Parathyroid adenoma (tissue), 2 donors: Measurements from ENCODE around the gene ZNF239.
"Not testable (repeated sequence)": the region's sequence is repeated elsewhere in the genome, so short reads cannot be mapped to it uniquely, and the experiment has no call there.

ENCODE experiments used
- H2AFZ ChIP-seq: fragments of 300-600 bp; sonication (generic); one replicate; pipeline ENCODE4 v1.7.0; 2017; ENCODE audit warnings: antibody characterized with exemption, mild to moderate bottlenecking
- H3K27ac ChIP-seq: fragments of 300-600 bp; sonication (generic); one replicate; pipeline ENCODE4 v1.7.0; 2017
- H3K27me3 ChIP-seq: fragments of 300-600 bp; sonication (generic); one replicate; pipeline ENCODE4 v1.7.0; 2017; ENCODE audit warnings: low read length; ENCODE audit not compliant: control insufficient read depth, insufficient read depth
- H3K36me3 ChIP-seq: fragments of 300-600 bp; sonication (generic); one replicate; pipeline ENCODE4 v1.7.0; 2017; ENCODE audit warnings: low read length; ENCODE audit not compliant: control insufficient read depth, insufficient read depth
- H3K4me1 ChIP-seq: fragments of 300-600 bp; sonication (generic); one replicate; pipeline ENCODE4 v1.7.0; 2017; ENCODE audit warnings: control low read depth
- H3K4me2 ChIP-seq: fragments of 300-600 bp; sonication (generic); one replicate; pipeline ENCODE4 v1.7.0; 2017; ENCODE audit warnings: low read length
- H3K4me3 ChIP-seq: fragments of 300-600 bp; sonication (generic); one replicate; pipeline ENCODE4 v1.7.0; 2017; ENCODE audit warnings: low read depth, low read length
- H3K79me2 ChIP-seq: fragments of 300-600 bp; sonication (generic); one replicate; pipeline ENCODE4 v1.7.0; 2017; ENCODE audit warnings: control low read depth
- H3K9ac ChIP-seq: fragments of 300-600 bp; sonication (generic); one replicate; pipeline ENCODE4 v1.7.0; 2017; ENCODE audit warnings: mild to moderate bottlenecking
- H3K9me3 ChIP-seq: fragments of 300-600 bp; sonication (generic); one replicate; pipeline ENCODE4 v1.7.0; 2017; ENCODE audit warnings: low read length; ENCODE audit not compliant: control insufficient read depth
- TF ChIP-seq, protein P1 (sequence below): fragments of 300-600 bp; sonication (generic); IDR thresholded peaks from one replicate; pipeline ENCODE4 v1.7.0; 2017; ENCODE audit warnings: antibody characterized with exemption, mild to moderate bottlenecking
- donor health status: primary hyperparathyroidism.

Gene ZNF239

DNA sequence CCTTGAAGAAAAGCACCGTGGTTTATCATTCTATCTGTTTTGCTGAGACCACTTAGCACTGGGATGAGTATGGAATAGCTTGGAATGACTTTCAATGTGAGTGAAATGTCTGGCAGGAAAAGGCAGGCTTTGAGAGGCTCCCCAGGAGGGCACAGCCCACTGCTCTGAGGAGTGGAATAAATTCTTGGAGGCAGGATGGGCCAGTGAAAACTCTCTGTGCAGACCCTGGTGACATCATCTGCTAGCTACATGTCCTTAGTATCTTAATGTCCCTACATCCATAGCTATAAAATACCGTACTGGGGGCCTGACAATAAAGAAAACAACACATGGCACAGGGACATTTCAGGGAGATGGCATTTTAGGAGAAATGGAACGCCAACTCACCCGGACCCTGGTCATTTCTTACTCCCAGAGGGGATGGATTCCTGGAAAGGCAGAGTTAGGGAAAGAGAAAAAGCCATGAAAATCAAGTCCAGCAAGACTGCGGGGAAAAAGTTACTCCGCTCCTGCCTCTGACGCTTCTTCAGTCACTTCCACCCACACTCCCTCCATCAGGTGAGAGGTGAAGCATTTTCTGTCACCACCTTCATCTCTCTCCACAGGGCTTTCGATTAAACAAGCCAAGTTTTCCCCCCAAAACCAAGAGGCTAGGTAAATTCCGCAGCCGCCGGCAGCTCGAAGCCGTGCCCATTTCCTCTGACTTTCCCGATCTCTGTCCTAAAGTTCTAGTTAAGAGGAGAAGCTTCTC is 991 bp downstream of the ZNF239 start:
- H3K79me2 ChIP-seq: no peaks in the 10 kb centered on the region
- H3K4me1 ChIP-seq: peaks cover 3% of the 10 kb centered on the region
- H3K36me3 ChIP-seq: no peaks in the 10 kb centered on the region
- H3K27me3 ChIP-seq: no peaks in the 10 kb centered on the region
- TF ChIP-seq, protein P1, sequence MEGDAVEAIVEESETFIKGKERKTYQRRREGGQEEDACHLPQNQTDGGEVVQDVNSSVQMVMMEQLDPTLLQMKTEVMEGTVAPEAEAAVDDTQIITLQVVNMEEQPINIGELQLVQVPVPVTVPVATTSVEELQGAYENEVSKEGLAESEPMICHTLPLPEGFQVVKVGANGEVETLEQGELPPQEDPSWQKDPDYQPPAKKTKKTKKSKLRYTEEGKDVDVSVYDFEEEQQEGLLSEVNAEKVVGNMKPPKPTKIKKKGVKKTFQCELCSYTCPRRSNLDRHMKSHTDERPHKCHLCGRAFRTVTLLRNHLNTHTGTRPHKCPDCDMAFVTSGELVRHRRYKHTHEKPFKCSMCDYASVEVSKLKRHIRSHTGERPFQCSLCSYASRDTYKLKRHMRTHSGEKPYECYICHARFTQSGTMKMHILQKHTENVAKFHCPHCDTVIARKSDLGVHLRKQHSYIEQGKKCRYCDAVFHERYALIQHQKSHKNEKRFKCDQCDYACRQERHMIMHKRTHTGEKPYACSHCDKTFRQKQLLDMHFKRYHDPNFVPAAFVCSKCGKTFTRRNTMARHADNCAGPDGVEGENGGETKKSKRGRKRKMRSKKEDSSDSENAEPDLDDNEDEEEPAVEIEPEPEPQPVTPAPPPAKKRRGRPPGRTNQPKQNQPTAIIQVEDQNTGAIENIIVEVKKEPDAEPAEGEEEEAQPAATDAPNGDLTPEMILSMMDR: no peak
- no peak overlapping the region for H3K9ac ChIP-seq
- peak overlapping the region; percentile 54 for H3K4me3 ChIP-seq
- H2AFZ ChIP-seq: peak overlapping the region; percentile 93
- no peaks in the 10 kb centered on the region for H3K9me3 ChIP-seq
- H3K4me2 ChIP-seq: peak overlapping the region; percentile 61
- no peak overlapping the region for H3K27ac ChIP-seq

DNA sequence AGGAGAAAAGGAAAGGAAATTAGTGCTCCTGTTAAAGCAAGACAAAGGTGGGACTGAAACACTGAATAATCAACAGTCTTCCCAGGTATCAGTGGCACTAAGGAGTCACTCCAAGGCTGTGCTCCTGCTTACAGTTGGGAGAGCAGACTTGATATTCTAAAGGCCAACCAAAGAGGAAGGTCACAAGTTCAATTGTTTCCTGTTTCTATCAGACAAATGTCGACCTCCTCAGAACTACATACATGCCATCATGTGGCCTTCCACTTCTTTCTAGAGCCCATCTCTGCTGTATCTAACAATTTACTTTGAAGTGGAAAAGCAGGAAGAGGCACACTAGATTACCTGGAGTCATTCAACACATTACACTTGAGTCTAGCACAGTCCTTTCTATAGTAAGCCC is 3.4 kb downstream of the ZNF239 start:
- Histone ChIP-seq H2AFZ (no peak overlapping the region), H3K27ac (no peak overlapping the region), H3K36me3 (no peaks in the 10 kb centered on the region), H3K4me3 (no peak overlapping the region), H3K27me3 (no peaks in the 10 kb centered on the region), H3K4me2 (no peak overlapping the region), H3K9ac (no peak overlapping the region), H3K4me1 (peaks cover 14% of the 10 kb centered on the region), H3K79me2 (no peaks in the 10 kb centered on the region), H3K9me3 (no peaks in the 10 kb centered on the region)
- TF ChIP-seq, protein P1: no peak

DNA sequence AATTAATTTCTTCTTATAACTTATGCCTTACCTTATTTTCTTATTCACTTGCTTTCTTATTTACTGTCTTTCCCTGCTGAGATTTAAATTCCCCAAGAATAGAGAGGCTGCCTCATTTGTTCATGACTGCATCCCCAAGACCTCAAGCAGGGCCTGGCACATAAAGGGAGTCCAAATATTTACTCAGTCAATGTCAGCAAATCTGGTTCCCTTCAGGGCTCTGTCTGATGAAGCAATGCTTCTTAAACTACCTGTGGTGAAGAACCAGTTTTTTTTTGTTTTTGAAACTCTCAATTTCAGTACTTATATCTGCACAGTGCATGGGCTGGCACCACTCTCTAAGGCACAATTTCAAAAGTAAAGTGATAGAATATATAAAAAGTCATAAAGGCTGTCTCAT is 4.7 kb downstream of the ZNF239 start:
- Histone ChIP-seq H2AFZ (no peak overlapping the region), H3K36me3 (no peaks in the 10 kb centered on the region), H3K79me2 (no peaks in the 10 kb centered on the region), H3K27ac (no peak overlapping the region), H3K4me3 (no peak overlapping the region), H3K27me3 (no peaks in the 10 kb centered on the region), H3K4me2 (no peak overlapping the region), H3K9me3 (no peaks in the 10 kb centered on the region), H3K9ac (no peak overlapping the region), H3K4me1 (peaks cover 11% of the 10 kb centered on the region)
- TF ChIP-seq, protein P1: no peak

DNA sequence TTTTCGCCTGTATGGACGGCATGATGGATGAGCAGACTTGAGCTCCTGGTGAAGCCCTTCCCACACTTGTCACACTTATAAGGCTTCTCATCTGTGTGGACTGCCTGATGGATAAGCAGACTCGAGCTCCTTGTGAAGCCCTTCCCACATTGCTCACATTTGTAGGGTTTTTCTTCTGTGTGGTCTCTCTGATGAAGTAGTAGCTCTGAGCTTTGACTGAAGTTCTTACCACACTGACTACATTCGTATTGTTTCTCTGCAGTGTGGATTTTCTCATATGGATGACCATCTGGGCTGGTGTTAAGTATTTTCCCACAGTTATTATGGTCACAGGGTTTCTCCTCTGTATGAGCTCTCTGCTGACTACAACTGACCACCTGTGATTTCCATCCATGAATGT is 17.2 kb downstream of the ZNF239 start:
- no peak overlapping the region for H3K9ac ChIP-seq
- H3K36me3 ChIP-seq: no peaks in the 10 kb centered on the region
- H3K4me1 ChIP-seq: no peaks in the 10 kb centered on the region
- no peak overlapping the region for H3K4me3 ChIP-seq
- no peak overlapping the region for H3K27ac ChIP-seq
- TF ChIP-seq, protein P1: no peak
- no peak overlapping the region for H2AFZ ChIP-seq
- H3K9me3 ChIP-seq: no peaks in the 10 kb centered on the region
- no peaks in the 10 kb centered on the region for H3K27me3 ChIP-seq
- H3K79me2 ChIP-seq: no peaks in the 10 kb centered on the region
- H3K4me2 ChIP-seq: no peak overlapping the region

DNA sequence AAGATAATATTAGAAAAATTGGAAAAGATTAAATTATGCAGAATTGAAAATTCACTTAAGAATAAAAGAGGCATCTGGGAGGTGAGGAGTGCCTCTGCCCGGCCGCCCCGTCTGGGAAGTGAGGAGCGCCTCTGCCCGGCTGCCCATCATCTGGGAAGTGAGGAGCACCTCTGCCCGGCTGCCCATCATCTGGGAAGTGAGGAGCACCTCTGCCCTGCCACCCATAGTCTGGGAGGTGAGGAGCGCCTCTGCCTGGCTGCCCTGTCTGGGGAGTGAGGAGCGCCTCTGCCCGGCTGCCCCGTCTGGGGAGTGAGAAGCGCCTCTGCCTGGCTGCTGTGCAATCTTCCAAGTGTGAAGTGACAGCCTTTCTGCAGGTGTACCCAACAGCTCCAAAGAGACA is 30.7 kb downstream of the ZNF239 start:
- not testable (repeated sequence) for H3K4me2 ChIP-seq, H3K79me2 ChIP-seq, H3K4me1 ChIP-seq, H3K9ac ChIP-seq, H3K27me3 ChIP-seq, H3K27ac ChIP-seq, H3K36me3 ChIP-seq, H2AFZ ChIP-seq, H3K4me3 ChIP-seq, H3K9me3 ChIP-seq
